Muscle of leg (tissue), 16 donors: ENCODE measurements around the gene KRTAP3-3. TPM values are rescaled to one million over a fixed set of nuclear protein-coding genes. Genes with fewer than 3 reads are reported as not detected.
"Not testable (repeated sequence)": the region's sequence is repeated elsewhere in the genome, so short reads cannot be mapped to it uniquely, and the experiment has no call there.

ENCODE experiments used
- DNase-seq: peaks from one replicate; pipeline ENCODE4 v3.0.0; 2013
- H3K27ac ChIP-seq: one replicate; pipeline ENCODE4 v1.5.1; 2013; ENCODE audit warnings: mild to moderate bottlenecking, low read length, control low read depth
- H3K27me3 ChIP-seq: one replicate; pipeline ENCODE4 v1.6.1; 2013; ENCODE audit warnings: low read length; ENCODE audit not compliant: control insufficient read depth, insufficient read depth
- H3K36me3 ChIP-seq: one replicate; pipeline ENCODE4 v1.6.1; 2013; ENCODE audit warnings: low read length; ENCODE audit not compliant: control insufficient read depth, insufficient read depth
- H3K4me1 ChIP-seq: one replicate; pipeline ENCODE4 v1.6.1; 2013; ENCODE audit warnings: low read length; ENCODE audit not compliant: control insufficient read depth, insufficient read depth
- H3K4me3 ChIP-seq: one replicate; pipeline ENCODE4 v1.5.1; 2013; ENCODE audit warnings: low read length, control low read depth
- H3K9me3 ChIP-seq: replicated peaks from 2 replicates; pipeline ENCODE4 v1.6.1; 2013; ENCODE audit warnings: low read depth, low read length; ENCODE audit not compliant: control insufficient read depth
- WGBS: methylation state at CpG from one replicate; pipeline ENCODE4 v1.1.5; 2013; ENCODE audit warnings: missing lambda C conversion rate; ENCODE audit not compliant: insufficient coverage; 5-methylcytosine and 5-hydroxymethylcytosine counted together
- long read RNA-seq, 11 donors: transcript quantifications; one replicate each; lab custom pipeline, GENCODE V29; 2026
- polyA plus RNA-seq, 8 donors: library from polyadenylated mRNA; unstranded; fragments of 120-200 nt; gene quantifications; one replicate each; pipeline versions ENCODE4 v1.2.1 to v1.2.3, GENCODE V29; 2013; ENCODE audit warnings: inconsistent platforms in 1 of 8, low replicate concordance in 1 of 8; ENCODE audit not compliant: insufficient read length in 8 of 8, insufficient read depth in 1 of 8
- total RNA-seq: library from RNA; stranded (reverse); fragments of 120-200 nt; gene quantifications from one replicate; pipeline ENCODE4 v1.2.4, GENCODE V29; 2013

Gene KRTAP3-3
- total RNA-seq = not detected
- under 1 TPM in 1 of 8 donors, not detected in 7; 0.40 TPM for polyA plus RNA-seq
- long read RNA-seq, donor 1 = 0 reads
- long read RNA-seq, donor 2 = 0 reads
- long read RNA-seq, donor 3 = 0 reads
- long read RNA-seq, donor 4, partial matches to known transcripts = 0 of 1 reads
- long read RNA-seq, donor 4, other reads (novel, unspliced or antisense) = 0 of 1 reads
- long read RNA-seq, donor 5 = 0 reads
- long read RNA-seq, donor 6 = 0 reads
- long read RNA-seq, donor 7 = 0 reads
- long read RNA-seq, donor 8 = 0 reads
- long read RNA-seq, donor 9 = 0 reads
- long read RNA-seq, donor 10 = 0 reads
- long read RNA-seq, donor 11 = 0 reads

DNA sequence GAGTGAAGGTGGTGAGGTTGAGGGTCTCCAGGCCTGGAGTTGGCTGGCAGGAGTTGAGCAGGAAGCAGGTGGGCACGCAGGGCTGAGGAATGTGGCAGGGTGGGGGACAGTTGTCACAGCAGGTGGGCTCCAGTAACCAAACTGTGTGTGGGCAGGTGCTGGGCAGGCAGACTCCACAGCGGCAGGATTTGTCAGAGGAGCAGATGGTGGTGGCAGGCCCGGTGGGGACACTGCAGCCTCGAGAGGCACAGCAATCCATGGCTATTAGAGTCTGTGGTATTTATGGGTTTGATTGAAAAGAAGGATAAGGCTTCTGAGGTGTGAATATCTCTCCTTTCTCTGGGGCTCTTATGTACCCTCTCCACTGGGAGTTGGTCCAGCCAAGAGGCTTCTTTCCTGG lies at the start of gene KRTAP3-3:
Gene KRTAP3-3 (minus strand): TSS at position 326 of the 400 bp plus-strand sequence. CDS start 67 bp downstream, at position 259.
- Histone ChIP-seq H3K4me1 (no peaks in the 10 kb centered on the region), H3K4me3 (no peak within 1 kb of the TSS), H3K27ac (no peak within 1 kb of the TSS), H3K36me3 (no peaks in the 10 kb centered on the region), H3K27me3 (peaks cover 3% of the 10 kb centered on the region), H3K9me3 (no peaks in the 10 kb centered on the region)
- DNase-seq = peak; percentile 25
- WGBS = no CpG with 5 or more reads among the region's 4 CpGs

DNA sequence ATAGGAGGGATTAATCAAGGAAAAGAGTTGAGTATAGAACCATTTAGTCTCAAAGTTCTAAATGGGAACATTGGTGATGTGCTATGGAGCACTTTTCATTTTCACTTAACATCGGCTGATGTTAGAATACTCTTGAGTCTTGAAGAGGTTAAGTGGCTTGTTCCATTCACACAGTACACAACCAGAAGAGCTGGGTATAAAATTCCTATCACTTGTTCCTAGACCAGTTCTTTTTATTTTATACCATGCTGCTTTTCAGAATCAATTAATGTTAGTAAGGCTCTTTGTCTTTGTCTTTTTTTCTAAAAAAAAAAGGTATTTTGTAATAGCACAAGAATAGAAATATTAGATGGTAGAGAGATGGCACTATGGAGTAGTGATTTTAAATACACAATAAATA lies 49.0 kb upstream of the KRTAP3-3 start:
- WGBS = no CpG with 5 or more reads among the region's 1 CpG

DNA sequence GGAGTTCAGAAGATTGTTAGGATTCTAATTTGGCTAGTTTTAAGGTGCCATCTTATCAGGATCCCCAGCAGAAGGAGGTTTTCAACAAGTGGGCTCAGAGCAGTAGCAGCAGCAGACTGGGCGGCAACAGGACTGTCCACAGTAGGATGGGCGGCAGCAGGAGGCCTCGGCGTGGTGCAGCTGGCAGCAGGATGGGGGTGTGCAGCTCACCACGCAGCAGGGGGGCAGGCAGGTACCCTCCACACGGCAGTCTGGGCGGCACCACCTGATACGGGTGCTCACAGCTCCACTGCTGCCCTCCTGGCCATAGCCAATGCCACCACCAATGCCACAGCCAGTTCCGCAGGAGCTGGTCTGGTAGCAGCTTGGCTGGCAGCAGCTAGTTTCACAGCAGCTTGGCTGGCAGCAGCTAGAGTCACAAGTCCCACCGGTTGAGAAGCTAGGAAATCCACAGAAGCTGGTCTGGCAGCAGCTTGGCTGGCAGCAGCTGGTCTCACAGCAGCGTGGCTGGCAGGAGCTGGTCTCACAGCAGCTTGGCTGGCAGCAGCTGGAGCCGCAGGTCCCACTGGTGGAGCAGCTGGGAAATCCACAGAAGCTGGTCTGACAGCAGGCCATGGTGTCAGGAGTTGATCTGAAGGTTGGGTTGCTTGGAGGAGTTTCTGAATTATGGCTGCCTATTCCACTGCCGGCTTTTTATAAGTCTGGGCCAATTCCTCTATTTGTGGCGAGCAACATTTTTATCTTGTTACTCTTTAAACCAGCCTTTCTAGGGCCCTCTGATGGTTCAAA lies 47.0 kb upstream of the KRTAP3-3 start, which contains the start of gene KRTAP1-1:
Gene KRTAP1-1 (minus strand): TSS at position 668 of the 789 bp plus-strand sequence. CDS start 53 bp downstream, at position 615.
- WGBS = 70% methylated on average over 6 of the region's 14 CpGs

More for the DNA sequence above, 49.0 kb upstream of the KRTAP3-3 start:
- Histone ChIP-seq H3K4me1 (no peaks in the 10 kb centered on the region), H3K9me3 (no peaks in the 10 kb centered on the region), H3K36me3 (no peaks in the 10 kb centered on the region), H3K27ac (no peak overlapping the region), H3K27me3 (peaks cover under 1% of the 10 kb centered on the region), H3K4me3 (no peak overlapping the region)
- no peak for DNase-seq

DNA sequence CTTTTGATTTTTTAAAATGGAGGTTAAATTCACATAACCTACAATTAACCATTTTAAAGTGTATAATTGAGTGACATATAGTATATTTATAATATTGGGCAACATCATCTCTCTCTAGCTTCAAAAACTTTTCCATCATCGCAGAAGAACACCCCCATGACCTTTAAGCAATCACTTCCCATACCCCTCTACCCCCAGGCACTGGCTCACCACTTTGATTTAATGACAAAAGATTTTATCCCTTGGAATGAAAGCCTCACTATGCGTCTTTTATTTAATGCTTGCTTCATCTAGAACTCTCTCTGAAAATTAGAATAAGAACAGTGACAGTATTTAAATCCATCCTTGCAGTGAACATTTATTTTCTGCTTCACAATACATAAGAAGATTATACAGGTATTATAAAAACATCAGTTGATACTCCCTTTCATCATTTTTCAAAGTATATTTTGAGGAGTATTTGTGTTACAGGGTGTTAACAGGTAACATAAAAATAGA lies 43.9 kb upstream of the KRTAP3-3 start:
- Histone ChIP-seq H3K4me1 (no peaks in the 10 kb centered on the region), H3K27me3 (no peaks in the 10 kb centered on the region), H3K36me3 (no peaks in the 10 kb centered on the region), H3K9me3 (no peaks in the 10 kb centered on the region), H3K4me3 (no peak overlapping the region), H3K27ac (no peak overlapping the region)
- DNase-seq = no peak
- WGBS = no CpG with 5 or more reads among the region's 2 CpGs

More for the DNA sequence above, 47.0 kb upstream of the KRTAP3-3 start, which contains the start of gene KRTAP1-1:
- H3K4me1 ChIP-seq, H3K36me3 ChIP-seq, H3K27me3 ChIP-seq, H3K9me3 ChIP-seq, H3K4me3 ChIP-seq, H3K27ac ChIP-seq: not testable (repeated sequence)
- DNase-seq = peak; percentile 60

DNA sequence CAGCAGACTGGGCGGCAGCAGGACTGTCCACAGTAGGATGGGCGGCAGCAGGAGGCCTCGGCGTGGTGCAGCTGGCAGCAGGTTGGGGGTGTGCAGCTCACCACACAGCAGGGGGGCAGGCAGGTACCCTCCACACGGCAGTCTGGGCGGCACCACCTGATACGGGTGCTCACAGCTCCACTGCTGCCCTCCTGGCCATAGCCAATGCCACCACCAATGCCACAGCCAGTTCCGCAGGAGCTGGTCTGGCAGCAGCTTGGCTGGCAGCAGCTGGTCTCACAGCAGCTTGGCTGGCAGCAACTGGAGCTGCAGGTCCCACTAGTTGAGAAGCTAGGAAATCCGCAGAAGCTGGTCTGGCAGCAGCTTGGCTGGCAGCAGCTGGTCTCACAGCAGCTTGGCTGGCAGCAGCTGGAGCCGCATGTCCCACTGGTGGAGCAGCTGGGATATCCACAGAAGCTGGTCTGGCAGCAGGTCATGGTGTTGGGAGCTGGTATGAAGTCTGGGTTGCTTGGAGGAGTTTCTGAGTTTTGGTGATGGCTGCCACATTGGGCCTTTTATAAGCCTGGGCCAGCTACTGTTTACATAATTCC lies 40.5 kb upstream of the KRTAP3-3 start, which contains the start of gene KRTAP1-3:
Gene KRTAP1-3 (minus strand): TSS at position 529 of the 590 bp plus-strand sequence. CDS start 53 bp downstream, at position 476.
- not testable (repeated sequence) for H3K27me3 ChIP-seq, H3K27ac ChIP-seq, H3K9me3 ChIP-seq, H3K36me3 ChIP-seq, H3K4me1 ChIP-seq, H3K4me3 ChIP-seq
- DNase-seq = peak; percentile 41
- WGBS = 83% methylated on average over 6 of the region's 10 CpGs

DNA sequence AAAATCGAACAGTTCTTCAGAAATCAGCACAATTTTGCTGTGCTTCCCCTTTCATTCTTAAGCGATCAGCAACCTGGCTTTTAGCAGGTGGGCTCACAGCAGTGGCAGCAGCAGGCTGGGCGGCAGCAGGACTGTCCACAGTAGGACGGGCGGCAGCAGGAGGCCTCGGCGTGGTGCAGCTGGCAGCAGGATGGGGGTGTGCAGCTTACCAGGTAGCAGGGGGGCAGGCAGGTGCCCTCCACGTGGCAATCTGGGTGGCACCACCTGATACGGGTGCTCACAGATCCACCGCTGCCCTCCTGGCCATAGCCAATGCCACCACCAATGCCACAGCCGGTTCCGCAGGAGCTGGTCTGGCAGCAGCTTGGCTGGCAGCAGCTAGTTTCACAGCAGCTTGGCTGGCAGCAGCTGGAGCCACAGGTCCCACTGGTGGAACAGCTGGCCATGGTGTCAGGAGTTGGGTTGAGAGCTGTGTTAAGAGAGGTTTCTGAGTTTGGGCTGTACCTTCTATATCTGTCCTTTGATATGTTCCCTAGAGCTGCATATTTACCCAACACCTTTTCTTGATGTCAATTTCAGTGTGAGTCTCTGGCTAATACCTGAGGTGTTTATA lies 35.8 kb upstream of the KRTAP3-3 start, which contains the start of gene KRTAP1-4:
Gene KRTAP1-4 (minus strand): TSS at position 563 of the 613 bp plus-strand sequence. CDS start 117 bp downstream, at position 446.
- H3K27me3 ChIP-seq = no peaks in the 10 kb centered on the region
- no peaks in the 10 kb centered on the region for H3K4me1 ChIP-seq
- 83% methylated on average over 12 of the region's 12 CpGs for WGBS
- no peak within 1 kb of the TSS for H3K27ac ChIP-seq
- no peaks in the 10 kb centered on the region for H3K36me3 ChIP-seq
- H3K9me3 ChIP-seq = no peaks in the 10 kb centered on the region
- DNase-seq = no peak
- H3K4me3 ChIP-seq = no peak within 1 kb of the TSS

DNA sequence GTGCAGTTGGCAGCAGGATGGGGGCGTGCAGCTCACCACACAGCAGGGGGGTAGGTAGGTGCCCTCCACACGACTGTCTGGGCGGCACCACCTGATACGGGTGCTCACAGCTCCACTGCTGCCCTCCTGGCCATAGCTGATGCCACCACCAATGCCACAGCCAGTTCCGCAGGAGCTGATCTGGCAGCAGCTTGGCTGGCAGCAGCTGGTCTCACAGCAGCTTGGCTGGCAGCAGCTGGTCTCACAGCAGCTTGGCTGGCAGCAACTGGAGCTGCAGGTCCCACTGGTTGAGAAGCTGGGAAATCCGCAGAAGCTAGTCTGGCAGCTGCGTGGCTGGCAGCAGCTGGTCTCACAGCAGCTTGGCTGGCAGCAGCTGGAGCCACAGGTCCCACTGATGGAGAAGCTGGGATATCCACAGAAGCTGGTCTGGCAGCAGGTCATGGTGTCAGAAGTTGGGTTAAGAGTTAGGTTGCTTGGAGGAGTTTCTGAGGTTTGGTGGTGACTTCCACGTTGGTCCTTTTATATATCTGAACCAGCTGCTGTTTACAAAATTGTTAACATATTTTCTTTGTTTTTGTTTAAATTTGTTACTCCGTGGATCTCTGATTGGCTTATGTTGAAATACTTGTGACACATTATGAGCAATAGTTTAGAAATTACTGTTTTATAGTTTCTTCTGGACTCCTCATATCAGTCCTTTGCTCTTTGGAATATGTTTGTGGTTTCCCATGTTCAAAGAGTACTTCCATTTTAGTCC lies 32.9 kb upstream of the KRTAP3-3 start, which contains the start of gene KRTAP1-5:
Gene KRTAP1-5 (minus strand): TSS at position 494 of the 757 bp plus-strand sequence. CDS start 53 bp downstream, at position 441.
- Histone ChIP-seq H3K27ac (no peak within 1 kb of the TSS), H3K36me3 (no peaks in the 10 kb centered on the region), H3K9me3 (no peaks in the 10 kb centered on the region), H3K4me3 (no peak within 1 kb of the TSS), H3K4me1 (no peaks in the 10 kb centered on the region), H3K27me3 (no peaks in the 10 kb centered on the region)
- WGBS = 81% methylated on average over 7 of the region's 9 CpGs
- peak; percentile 44 for DNase-seq

DNA sequence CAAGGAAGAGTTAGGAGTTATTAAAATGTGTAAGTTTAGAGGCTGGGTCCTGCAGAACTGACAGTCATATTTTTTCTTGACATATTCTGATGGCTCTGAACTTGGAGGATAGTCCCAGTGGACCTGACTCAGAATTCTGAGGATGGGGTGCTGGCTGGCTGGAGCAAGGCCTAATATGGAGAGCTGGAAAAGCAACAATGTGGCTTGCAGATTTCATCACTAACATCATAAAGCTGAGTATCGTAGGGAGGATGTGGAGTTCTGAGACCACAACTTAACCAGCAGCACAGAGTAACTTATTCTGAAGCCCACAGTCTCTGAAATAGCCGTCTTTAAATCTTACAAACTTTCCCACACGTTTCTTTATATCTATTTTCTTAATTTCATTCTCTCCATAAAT lies 30.7 kb upstream of the KRTAP3-3 start:
- Histone ChIP-seq H3K4me3 (no peak overlapping the region), H3K4me1 (no peaks in the 10 kb centered on the region), H3K27ac (no peak overlapping the region), H3K36me3 (no peaks in the 10 kb centered on the region), H3K27me3 (no peaks in the 10 kb centered on the region), H3K9me3 (peaks cover 3% of the 10 kb centered on the region)
- DNase-seq = no peak
- no CpG with 5 or more reads among the region's 3 CpGs for WGBS

DNA sequence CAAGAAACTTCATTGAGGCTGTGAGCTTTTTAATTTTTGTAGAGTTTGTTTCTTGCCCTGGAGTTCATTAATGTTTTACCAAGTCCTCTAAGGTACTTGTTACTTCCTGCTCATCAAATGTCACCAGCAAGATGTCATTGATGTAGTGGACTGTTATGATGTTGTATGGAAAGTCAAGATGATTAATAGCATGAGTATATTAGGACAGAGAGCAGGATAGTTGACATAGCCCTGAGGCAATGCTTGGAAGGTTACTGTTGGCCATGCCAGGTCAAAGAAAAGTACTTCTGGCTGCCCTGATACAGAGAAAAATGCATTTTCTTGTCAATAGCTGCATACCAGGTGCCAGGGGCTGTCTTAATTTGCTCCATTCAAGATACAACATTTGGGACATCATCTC lies 26.4 kb upstream of the KRTAP3-3 start:
- no peak overlapping the region for H3K4me3 ChIP-seq
- no peak overlapping the region for H3K27ac ChIP-seq
- H3K4me1 ChIP-seq = no peaks in the 10 kb centered on the region
- H3K9me3 ChIP-seq = peaks cover 3% of the 10 kb centered on the region
- no peaks in the 10 kb centered on the region for H3K36me3 ChIP-seq
- no peak for DNase-seq
- no peaks in the 10 kb centered on the region for H3K27me3 ChIP-seq
